Prostate gland (tissue), 2 donors: ENCODE measurements around the gene MRPS18A. TPM values are rescaled to one million over a fixed set of nuclear protein-coding genes. Genes with fewer than 3 reads are reported as not detected.

Experiments
- DNase-seq: peaks from one replicate; pipeline ENCODE4 v3.0.0-alpha.2; 2019; ENCODE audit warnings: low spot score
- H3K27ac ChIP-seq, 2 donors: fragments of 200-600 bp; sonication (generic); 2 replicates each; pipeline ENCODE4 v1.5.1; 2017 to 2019
- H3K27me3 ChIP-seq: fragments of 200-600 bp; sonication (generic); replicated peaks from 2 replicates; pipeline ENCODE4 v1.5.1; 2019; ENCODE audit not compliant: insufficient read depth
- H3K36me3 ChIP-seq, 2 donors: fragments of 200-600 bp; sonication (generic); 1 replicate in 1 of 2; 2 replicates in 1 of 2; pipeline versions ENCODE4 v1.5.1 to v1.8.1; 2017 to 2019
- H3K4me1 ChIP-seq: fragments of 200-600 bp; sonication (generic); replicated peaks from 2 replicates; pipeline ENCODE4 v1.5.1; 2019
- H3K4me3 ChIP-seq, 2 donors: fragments of 200-600 bp; sonication (generic); 2 replicates each; pipeline ENCODE4 v1.5.1; 2017 to 2019
- H3K9me3 ChIP-seq: fragments of 200-600 bp; sonication (generic); 2 replicates; pipeline ENCODE4 v1.5.1; 2017
- POLR2A ChIP-seq: fragments of 450-650 bp; IDR thresholded peaks from one replicate; pipeline ENCODE4 v1.6.1; 2016; ENCODE audit warnings: antibody characterized with exemption, mild to moderate bottlenecking
- POLR2AphosphoS5 ChIP-seq: sonication (generic); formaldehyde crosslinking; IDR thresholded peaks from one replicate; pipeline ENCODE4 v1.6.1; 2017; ENCODE audit warnings: antibody characterized with exemption
- WGBS: methylation state at CpG from one replicate; pipeline ENCODE4 v1.1.5; 2018; 5-methylcytosine and 5-hydroxymethylcytosine counted together
- intact Hi-C: fragments of 100-400 bp; cut with DNase I; formaldehyde crosslinking; loops from one replicate; pipeline ENCODE4 v1.14.2; 2022
- total RNA-seq, 2 donors: library from RNA; depleted of rRNA; stranded (reverse); fragments of >200 nt; gene quantifications; one replicate each; pipeline ENCODE4 v1.1.0, GENCODE V29; 2016
- TF ChIP-seq, protein P1 (sequence below), 4 experiments: fragments of 200-600 bp in 2 of 4; fragments of 450-650 bp in 2 of 4; sonication (generic) in 2 of 4; IDR thresholded peaks; 1 replicate in 3 of 4; 2 replicates in 1 of 4; pipeline ENCODE4 v1.5.1; 2016 to 2019; ENCODE audit warnings: antibody characterized with exemption in 4 of 4, mild to moderate bottlenecking in 2 of 4, moderate library complexity in 2 of 4

The MRPS18A gene
- total RNA-seq, 2 donors from 2014 or later: 56.6 to 56.9 TPM

DNA sequence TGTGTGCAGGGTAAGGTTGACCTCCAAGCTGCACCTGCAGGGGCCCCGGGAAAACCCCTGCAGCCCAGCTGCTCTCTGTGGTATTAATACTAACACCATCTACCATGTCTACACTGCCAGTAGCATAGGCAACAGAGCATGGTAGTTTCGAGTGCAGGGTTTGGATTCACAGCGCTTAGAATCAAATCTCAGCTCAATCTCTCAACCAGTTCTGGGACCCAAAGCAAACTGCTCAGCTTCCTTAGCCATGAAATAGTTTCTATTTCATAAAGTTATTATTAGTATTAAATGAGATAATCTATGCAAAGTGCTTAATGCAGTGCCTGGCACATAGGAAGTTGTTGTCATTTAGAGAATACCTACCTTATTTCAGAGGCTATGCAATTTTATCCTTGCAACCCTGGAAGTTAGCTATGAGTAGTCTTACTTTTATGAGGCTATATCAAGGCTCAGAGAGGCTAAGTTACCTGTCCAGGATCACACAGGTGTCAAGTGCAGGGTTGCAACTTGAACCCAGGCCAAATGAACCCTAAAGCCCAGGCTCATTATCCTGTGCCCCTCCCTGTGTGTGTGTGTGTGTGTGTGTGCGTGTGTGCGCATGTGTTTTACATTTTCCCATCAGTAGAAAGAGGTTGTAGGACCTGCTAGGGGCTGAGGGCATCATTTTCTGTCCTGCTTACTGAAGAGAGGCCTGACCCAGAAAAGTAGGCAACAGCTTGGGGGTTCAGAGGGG, 27.6 kb upstream of the MRPS18A start:
- 78% methylated on average over 5 of the region's 5 CpGs for WGBS
- peaks cover 3% of the 10 kb centered on the region for H3K4me1 ChIP-seq
- no peak for DNase-seq

DNA sequence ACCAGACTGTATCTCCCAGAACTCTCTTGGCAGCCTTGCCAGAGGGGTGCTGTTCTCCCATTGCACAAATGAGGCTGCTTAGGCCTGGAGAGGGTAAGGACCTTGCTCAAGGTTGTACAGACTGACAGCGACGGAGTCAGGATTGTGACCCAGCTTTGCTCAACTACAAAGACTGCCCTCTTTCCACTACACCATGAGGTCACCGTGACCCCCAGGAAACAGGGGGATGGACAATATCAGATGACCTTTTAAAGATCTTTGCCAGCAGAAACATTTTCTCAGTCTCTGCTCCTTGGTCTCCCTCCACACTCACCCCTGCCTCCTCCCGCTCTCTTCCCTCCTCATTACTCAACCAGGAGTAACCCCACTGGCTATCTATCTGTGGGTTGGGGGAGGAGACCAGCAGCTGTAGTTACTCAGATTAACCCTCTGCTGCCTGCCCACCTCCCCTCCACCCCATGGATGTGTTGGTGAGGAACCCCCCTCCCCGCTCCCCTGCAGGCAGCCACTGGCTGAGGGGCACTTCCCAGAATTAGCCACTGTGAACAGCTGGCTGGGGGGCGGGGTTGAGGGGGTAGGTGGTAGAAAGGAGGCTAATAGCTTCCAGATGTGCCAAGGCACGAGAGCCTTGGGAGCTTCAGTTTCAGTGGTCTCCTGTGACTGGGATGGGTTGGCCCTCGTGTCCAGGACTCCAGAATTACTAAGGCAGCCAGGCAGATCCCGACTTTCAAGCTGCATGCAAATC, 26.9 kb upstream of the MRPS18A start:
- TF ChIP-seq POLR2A: no peak
- TF ChIP-seq, protein P1, sequence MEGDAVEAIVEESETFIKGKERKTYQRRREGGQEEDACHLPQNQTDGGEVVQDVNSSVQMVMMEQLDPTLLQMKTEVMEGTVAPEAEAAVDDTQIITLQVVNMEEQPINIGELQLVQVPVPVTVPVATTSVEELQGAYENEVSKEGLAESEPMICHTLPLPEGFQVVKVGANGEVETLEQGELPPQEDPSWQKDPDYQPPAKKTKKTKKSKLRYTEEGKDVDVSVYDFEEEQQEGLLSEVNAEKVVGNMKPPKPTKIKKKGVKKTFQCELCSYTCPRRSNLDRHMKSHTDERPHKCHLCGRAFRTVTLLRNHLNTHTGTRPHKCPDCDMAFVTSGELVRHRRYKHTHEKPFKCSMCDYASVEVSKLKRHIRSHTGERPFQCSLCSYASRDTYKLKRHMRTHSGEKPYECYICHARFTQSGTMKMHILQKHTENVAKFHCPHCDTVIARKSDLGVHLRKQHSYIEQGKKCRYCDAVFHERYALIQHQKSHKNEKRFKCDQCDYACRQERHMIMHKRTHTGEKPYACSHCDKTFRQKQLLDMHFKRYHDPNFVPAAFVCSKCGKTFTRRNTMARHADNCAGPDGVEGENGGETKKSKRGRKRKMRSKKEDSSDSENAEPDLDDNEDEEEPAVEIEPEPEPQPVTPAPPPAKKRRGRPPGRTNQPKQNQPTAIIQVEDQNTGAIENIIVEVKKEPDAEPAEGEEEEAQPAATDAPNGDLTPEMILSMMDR (IDR thresholded peaks at IDR 0.05): no peak
- no peak for TF ChIP-seq POLR2AphosphoS5
- Histone ChIP-seq H3K27me3 (no peaks in the 10 kb centered on the region), H3K36me3 (no peaks in the 10 kb centered on the region), H3K4me1 (peaks cover 3% of the 10 kb centered on the region), H3K4me3 (no peak overlapping the region), H3K27ac (no peak overlapping the region), H3K9me3 (no peaks in the 10 kb centered on the region)
- 70% methylated on average over 9 of the region's 9 CpGs for WGBS
- no peak for DNase-seq
- intact Hi-C loops: no loop called here

More for the DNA sequence above, 27.6 kb upstream of the MRPS18A start:
- no peaks in the 10 kb centered on the region for H3K9me3 ChIP-seq
- no peaks in the 10 kb centered on the region for H3K36me3 ChIP-seq
- intact Hi-C loops: no loop called here
- H3K27ac ChIP-seq: no peak overlapping the region
- H3K4me3 ChIP-seq: no peak overlapping the region
- TF ChIP-seq POLR2A (no peak), POLR2AphosphoS5 (no peak)
- TF ChIP-seq, protein P1 (IDR thresholded peaks at IDR 0.05): no peak
- H3K27me3 ChIP-seq: no peaks in the 10 kb centered on the region

DNA sequence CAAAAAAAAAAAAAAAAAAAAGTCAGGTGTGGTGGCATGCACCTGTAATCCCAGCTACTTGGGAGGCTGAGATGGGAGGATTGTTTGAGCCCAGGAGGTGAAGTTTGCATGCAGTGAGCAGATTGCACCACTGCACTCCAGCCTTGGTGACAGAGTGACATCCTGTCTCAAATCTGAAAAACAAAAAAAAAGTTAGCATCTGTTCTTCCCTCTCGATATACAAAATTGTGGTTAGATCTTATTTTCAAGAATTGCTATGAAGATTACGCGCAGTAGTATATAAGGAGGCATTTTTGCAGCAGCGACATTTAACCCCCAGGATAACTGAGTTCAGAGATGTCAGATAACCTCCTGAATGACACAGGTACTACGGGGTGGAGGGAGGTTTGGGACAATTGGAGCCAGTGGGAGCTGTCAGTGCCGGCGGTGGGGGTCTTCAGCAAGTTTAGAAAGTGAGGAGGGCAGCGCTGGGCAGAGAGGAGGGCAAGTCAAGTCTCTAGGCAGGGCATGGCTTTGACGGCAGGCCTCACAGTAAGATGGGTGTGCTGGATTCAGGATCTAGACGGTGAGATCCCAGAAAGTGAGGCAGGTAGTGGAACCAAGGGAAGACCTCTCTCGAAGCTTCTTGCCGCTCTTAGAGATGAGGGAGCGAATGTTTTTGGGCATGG, 26.2 kb upstream of the MRPS18A start:
- Histone ChIP-seq H3K4me3 (no peak overlapping the region), H3K36me3 (no peaks in the 10 kb centered on the region), H3K4me1 (peaks cover 3% of the 10 kb centered on the region), H3K27ac (no peak overlapping the region), H3K27me3 (no peaks in the 10 kb centered on the region), H3K9me3 (no peaks in the 10 kb centered on the region)
- TF ChIP-seq POLR2AphosphoS5: no peak
- TF ChIP-seq, protein P1 (IDR thresholded peaks at IDR 0.05): no peak
- TF ChIP-seq POLR2A: no peak
- no peak for DNase-seq
- 93% methylated on average over 13 of the region's 13 CpGs for WGBS
- intact Hi-C loops: no loop called here

DNA sequence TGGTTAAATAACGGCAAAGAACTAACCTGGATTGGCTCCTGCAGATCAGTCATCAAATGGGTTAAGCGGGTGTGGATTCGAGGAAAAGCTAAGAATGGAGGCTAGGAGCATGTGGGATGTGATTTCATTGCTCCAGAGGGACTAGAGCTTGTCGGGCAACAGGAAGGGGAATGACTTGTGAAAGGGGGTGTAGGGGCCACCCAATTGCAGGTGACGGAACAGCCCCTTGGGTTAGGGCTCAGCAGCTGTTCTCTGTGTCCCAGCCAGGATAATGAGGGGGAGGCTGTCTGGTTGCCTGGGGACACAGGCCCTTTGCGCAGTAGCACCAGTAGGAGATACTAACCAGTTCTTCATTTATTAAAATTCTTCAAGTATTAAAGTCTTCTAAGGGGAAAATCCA, 25.0 kb upstream of the MRPS18A start:
- Histone ChIP-seq H3K9me3 (no peaks in the 10 kb centered on the region), H3K27me3 (no peaks in the 10 kb centered on the region), H3K27ac (no peak overlapping the region), H3K36me3 (no peaks in the 10 kb centered on the region), H3K4me1 (peaks cover 3% of the 10 kb centered on the region), H3K4me3 (no peak overlapping the region)
- DNase-seq: no peak
- intact Hi-C loops: no loop called here
- TF ChIP-seq POLR2AphosphoS5 (no peak), POLR2A (no peak)
- TF ChIP-seq, protein P1 (IDR thresholded peaks at IDR 0.05): no peak
- WGBS: 87% methylated on average over 6 of the region's 6 CpGs
